LNCAP (cell line): Measurements from ENCODE around the gene ZNF358.

ENCODE experiments used
- CTCF ChIP-seq: fragments of 450-650 bp; IDR thresholded peaks from 2 replicates; pipeline ENCODE4 v1.5.1; 2017; ENCODE audit warnings: mild to moderate bottlenecking

The ZNF358 gene

GRCh38 chr19:7522923-7523667 lies 7.2 kb downstream of the ZNF358 start:
- no peak for TF ChIP-seq CTCF

- TF ChIP-seq CTCF = no peak
Observed at GRCh38 chr19:7524523-7524922, 8.6 kb downstream of the ZNF358 start.

GRCh38 chr19:7524992-7525739 lies 9.3 kb downstream of the ZNF358 start:
- no peak for TF ChIP-seq CTCF

- TF ChIP-seq CTCF = no peak
Observed at GRCh38 chr19:7526059-7526929, 10.4 kb downstream of the ZNF358 start.

GRCh38 chr19:7527516-7528191 lies 11.8 kb downstream of the ZNF358 start:
- TF ChIP-seq CTCF = no peak

GRCh38 chr19:7528192-7528519 lies 12.3 kb downstream of the ZNF358 start:
- TF ChIP-seq CTCF = no peak
